ENCODE measurements around the gene TPD52L1.
A peak's percentile ranks its signal among the peaks of the same experiment; 100 is the strongest.

The TPD52L1 gene

GRCh38 chr6:125307964-125308615 is 154.5 kb downstream of the TPD52L1 start:
- no peak for DNase-seq

- peak; percentile 82 to 86 for DNase-seq
Observed at GRCh38 chr6:125310994-125311649, 157.5 kb downstream of the TPD52L1 start.

DNA sequence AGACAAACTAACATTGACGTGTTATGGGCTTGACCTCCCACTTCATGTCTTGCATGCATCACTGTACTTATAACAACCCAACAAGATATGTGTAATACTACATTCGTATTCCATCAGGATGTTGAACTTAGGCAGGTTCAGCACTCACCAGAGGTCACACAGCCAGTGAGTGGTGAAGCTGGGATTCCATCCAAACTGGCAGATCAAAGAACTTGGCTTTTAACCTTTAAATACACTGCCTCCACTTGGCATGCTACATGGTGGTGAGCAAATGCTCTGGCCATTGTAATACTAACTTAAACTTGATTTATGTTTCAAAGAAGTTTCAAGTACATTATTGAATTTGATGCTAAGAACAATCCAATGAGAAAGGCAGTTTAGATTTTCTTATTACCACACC is 158.9 kb downstream of the TPD52L1 start:
- DNase-seq, result no peak

DNA sequence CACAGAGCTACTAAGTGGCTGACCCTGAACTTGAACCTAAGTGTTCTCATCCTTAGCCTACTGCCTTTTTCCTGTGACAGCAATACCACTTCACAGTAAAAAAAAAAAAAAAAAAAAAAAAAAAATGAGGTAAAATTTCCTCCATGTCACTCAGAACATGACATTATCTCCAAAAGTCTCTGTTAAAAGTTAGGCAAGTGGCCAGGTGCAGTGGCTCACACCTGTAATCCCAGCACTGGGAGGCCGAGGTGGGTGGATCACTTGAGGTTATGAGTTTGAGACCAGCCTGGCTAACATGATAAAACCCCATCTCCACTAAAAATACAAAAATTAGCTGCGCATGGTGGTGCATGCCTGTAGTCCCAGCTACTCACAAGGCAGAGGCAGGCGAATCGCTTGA is 159.4 kb downstream of the TPD52L1 start:
- no peak for DNase-seq
